ENCODE results near the gene PKP4. TPM values are rescaled to one million over a fixed set of nuclear protein-coding genes. Genes with fewer than 3 reads are reported as not detected.
A peak's percentile ranks its signal among the peaks of the same experiment; 100 is the strongest.

The PKP4 gene
- total and polyA plus RNA-seq, 7 donors: 14.4 to 41.3 (median 27.5) TPM

GRCh38 chr2:158510887-158511286 is 54.1 kb downstream of the PKP4 start:
- Histone ChIP-seq H3K36me3 (no peaks in the 10 kb centered on the region), H3K4me3 (no peak overlapping the region), H3K4me1 (no peaks in the 10 kb centered on the region), H3K27me3 (no peaks in the 10 kb centered on the region), H3K9me3 (no peaks in the 10 kb centered on the region), H3K27ac (peak overlapping the region in 1 of 4 donors; percentile 29)
- DNase-seq: no peak
- TF ChIP-seq POLR2AphosphoS5 (IDR thresholded peaks at IDR 0.05) (no peak), POLR2A (IDR thresholded peaks at IDR 0.05) (no peak), EP300 (IDR thresholded peaks at IDR 0.05) (no peak), CTCF (IDR thresholded peaks at IDR 0.05) (no peak)
- 98 to 99% methylated on average over 8 of the region's 8 CpGs for WGBS, 2 donors
- intact Hi-C loops (cut with DNase I): no loop called here

- no peak overlapping the region for H3K4me3 ChIP-seq
- H3K27me3 ChIP-seq: no peaks in the 10 kb centered on the region
- intact Hi-C loops (cut with DNase I): no loop called here
- H3K4me1 ChIP-seq: no peaks in the 10 kb centered on the region
- DNase-seq: no peak
- H3K9me3 ChIP-seq: no peaks in the 10 kb centered on the region
- no peaks in the 10 kb centered on the region for H3K36me3 ChIP-seq
- TF ChIP-seq EP300 (IDR thresholded peaks at IDR 0.05) (no peak), POLR2A (IDR thresholded peaks at IDR 0.05) (no peak), POLR2AphosphoS5 (IDR thresholded peaks at IDR 0.05) (no peak), CTCF (IDR thresholded peaks at IDR 0.05) (no peak)
- no peak overlapping the region for H3K27ac ChIP-seq
Observed at GRCh38 chr2:158511706-158512105, 55.0 kb downstream of the PKP4 start.

- Histone ChIP-seq H3K9me3 (no peaks in the 10 kb centered on the region), H3K27ac (no peak overlapping the region), H3K4me3 (no peak overlapping the region), H3K36me3 (no peaks in the 10 kb centered on the region), H3K27me3 (no peaks in the 10 kb centered on the region), H3K4me1 (no peaks in the 10 kb centered on the region)
- intact Hi-C loops (cut with DNase I): no loop called here
- WGBS, 2 donors: 90 to 94% methylated on average over 1 of the region's 1 CpG
- no peak for DNase-seq
- TF ChIP-seq CTCF (IDR thresholded peaks at IDR 0.05) (no peak), EP300 (IDR thresholded peaks at IDR 0.05) (no peak), POLR2A (IDR thresholded peaks at IDR 0.05) (no peak), POLR2AphosphoS5 (IDR thresholded peaks at IDR 0.05) (no peak)
Observed at GRCh38 chr2:158512323-158512722, 55.6 kb downstream of the PKP4 start.

GRCh38 chr2:158513841-158514240 is 57.1 kb downstream of the PKP4 start:
- H3K36me3 ChIP-seq: no peaks in the 10 kb centered on the region
- H3K27me3 ChIP-seq: no peaks in the 10 kb centered on the region
- H3K4me3 ChIP-seq: no peak overlapping the region
- H3K27ac ChIP-seq: no peak overlapping the region
- H3K4me1 ChIP-seq: no peaks in the 10 kb centered on the region
- WGBS, 2 donors: 86% methylated on average over 5 of the region's 5 CpGs
- no peaks in the 10 kb centered on the region for H3K9me3 ChIP-seq
- intact Hi-C loops (cut with DNase I): no loop called here
- no peak for TF ChIP-seq POLR2AphosphoS5 (IDR thresholded peaks at IDR 0.05)
- TF ChIP-seq EP300 (IDR thresholded peaks at IDR 0.05): no peak
- no peak for TF ChIP-seq CTCF (IDR thresholded peaks at IDR 0.05)
- TF ChIP-seq POLR2A (IDR thresholded peaks at IDR 0.05): no peak
- DNase-seq: no peak

- WGBS, 2 donors: 84% methylated on average over 3 of the region's 3 CpGs
- intact Hi-C loops (cut with DNase I): no loop called here
- Histone ChIP-seq H3K36me3 (no peaks in the 10 kb centered on the region), H3K4me3 (no peak overlapping the region), H3K9me3 (no peaks in the 10 kb centered on the region), H3K27me3 (no peaks in the 10 kb centered on the region), H3K27ac (no peak overlapping the region), H3K4me1 (no peaks in the 10 kb centered on the region)
- DNase-seq: peak; percentile 61
- TF ChIP-seq POLR2AphosphoS5 (IDR thresholded peaks at IDR 0.05) (no peak), POLR2A (IDR thresholded peaks at IDR 0.05) (no peak), EP300 (IDR thresholded peaks at IDR 0.05) (no peak), CTCF (IDR thresholded peaks at IDR 0.05) (no peak)
Observed at GRCh38 chr2:158518084-158518483, 61.3 kb downstream of the PKP4 start.
